ENCODE results near the gene GOLGA3.

- TF ChIP-seq CTCF (IDR thresholded peaks at IDR 0.05; ENCODE audit: low read depth, low read length) = no peak
- TF ChIP-seq MYC (IDR thresholded peaks at IDR 0.05; ENCODE audit: low read depth, low read length) = no peak
Measured at GRCh38 chr12:132798836-132799235, 29.8 kb downstream of the GOLGA3 start.

Measured in NB4 (cell line).